Breast epithelium (tissue), 3 donors: Measurements from ENCODE around the gene PMM2.

ENCODE experiments used
- CTCF ChIP-seq, 3 donors: fragments of 450-650 bp; IDR thresholded peaks; one replicate each; pipeline ENCODE4 v1.5.1; 2016 to 2017; ENCODE audit warnings: antibody characterized with exemption in 3 of 3, mild to moderate bottlenecking in 3 of 3, moderate library complexity in 3 of 3
- POLR2A ChIP-seq: fragments of 450-650 bp; IDR thresholded peaks from one replicate; pipeline ENCODE4 v1.6.1; 2016; ENCODE audit warnings: antibody characterized with exemption, mild to moderate bottlenecking, moderate library complexity

DNA sequence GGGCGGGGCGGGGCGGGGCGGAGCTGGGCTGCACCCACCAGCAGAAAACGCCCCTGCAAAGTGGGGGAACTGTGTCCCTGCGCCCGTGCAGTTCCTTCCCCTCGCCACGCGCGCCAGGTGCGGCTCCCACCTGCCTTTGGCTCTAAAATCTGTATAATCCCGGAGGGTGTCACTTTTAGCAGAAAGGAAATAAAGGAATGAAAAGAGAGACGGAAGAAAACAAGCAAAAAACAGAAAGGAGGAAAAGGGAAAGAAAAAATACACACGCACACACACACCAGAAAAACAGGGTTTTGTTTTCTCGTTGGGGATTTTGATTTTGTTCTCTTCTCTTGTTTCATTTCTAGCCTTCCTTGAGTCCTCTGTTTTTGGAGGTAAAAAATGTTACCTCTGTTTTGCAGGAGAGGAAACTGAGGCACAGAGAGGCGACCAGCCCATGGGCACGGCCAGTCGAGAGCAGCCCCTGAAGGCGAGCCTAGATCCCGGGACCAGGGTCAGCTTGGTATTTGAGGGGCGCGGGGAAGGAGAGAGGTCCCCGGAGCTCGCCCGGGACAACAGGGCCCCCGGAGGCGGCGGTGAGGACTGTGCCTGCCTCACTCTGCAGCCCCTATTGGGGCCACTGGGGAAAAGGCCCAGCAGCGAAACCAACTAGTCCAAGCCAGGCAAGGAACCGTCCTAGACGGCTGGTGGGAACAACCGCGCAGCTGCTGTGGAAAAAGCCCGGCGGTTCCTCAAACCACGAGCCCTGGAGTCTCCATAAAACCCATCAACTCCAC is 71.8 kb downstream of the PMM2 start:
- TF ChIP-seq POLR2A = no peak
- TF ChIP-seq CTCF (IDR thresholded peaks at IDR 0.05) = peak in 1 of 3 donors; percentile 8
